ENCODE measurements around the gene WDR70.

- TF ChIP-seq CTCF (IDR thresholded peaks at IDR 0.05), result no peak
- TF ChIP-seq POLR2A (IDR thresholded peaks at IDR 0.05), result no peak
- TF ChIP-seq POLR2AphosphoS5 (IDR thresholded peaks at IDR 0.05), result no peak
These were observed 252.8 kb downstream of the WDR70 start for GRCh38 chr5:37631939-37632338.

Data from prostate gland (tissue), 2 donors.